HepG2 (cell line): Measurements from ENCODE around the gene NBEAL2. TPM values are rescaled to one million over a fixed set of nuclear protein-coding genes. Genes with fewer than 3 reads are reported as not detected.

Experiments used
- AHDC1 ChIP-seq: sonication (generic); formaldehyde crosslinking; IDR thresholded peaks from 2 replicates; pipeline ENCODE4 v1.5.1; 2020; ENCODE audit warnings: mild to moderate bottlenecking, missing genetic modification reagents, borderline replicate concordance
- GABPA ChIP-seq, 2 experiments: IDR thresholded peaks; 2 replicates each; pipeline ENCODE4 v1.6.1; 2011 to 2016; ENCODE audit warnings: low read depth in 2 of 2, low read length in 1 of 2, missing biosample characterization in 1 of 2, missing genetic modification characterization in 1 of 2
- GFI1 ChIP-seq: sonication (generic); formaldehyde crosslinking; IDR thresholded peaks from 2 replicates; pipeline ENCODE4 v1.5.0; 2020; ENCODE audit warnings: missing genetic modification reagents, mild to moderate bottlenecking, borderline replicate concordance
- PCBP2 ChIP-seq: fragments of 200-400 bp; formaldehyde crosslinking; optimal IDR thresholded peaks from 2 replicates; pipeline ENCODE3; 2018; ENCODE audit warnings: low read length, low read depth; ENCODE audit not compliant: poor library complexity, severe bottlenecking
- SALL2 ChIP-seq: sonication (generic); formaldehyde crosslinking; IDR thresholded peaks from 2 replicates; pipeline ENCODE4 v1.8.1; 2023; ENCODE audit warnings: mild to moderate bottlenecking, missing genetic modification reagents, inconsistent platforms
- ZBTB2 ChIP-seq: sonication (generic); formaldehyde crosslinking; IDR thresholded peaks from 2 replicates; pipeline ENCODE4 v1.8.0; 2022; ENCODE audit warnings: low read depth, missing genetic modification reagents
- ZFP82 ChIP-seq: sonication (generic); formaldehyde crosslinking; IDR thresholded peaks from 2 replicates; pipeline ENCODE4 v1.5.1; 2020; ENCODE audit warnings: mild to moderate bottlenecking, missing genetic modification reagents, borderline replicate concordance
- ZNF138 ChIP-seq: sonication (generic); formaldehyde crosslinking; IDR thresholded peaks from 2 replicates; pipeline ENCODE4 v1.5.0; 2020; ENCODE audit warnings: mild to moderate bottlenecking, low read depth, missing genetic modification reagents
- ZNF18 ChIP-seq: sonication (generic); formaldehyde crosslinking; IDR thresholded peaks from 2 replicates; pipeline ENCODE4 v1.8.0; 2022; ENCODE audit warnings: mild to moderate bottlenecking, missing genetic modification reagents; ENCODE audit not compliant: insufficient replicate concordance
- ZNF274 ChIP-seq: sonication (generic); formaldehyde crosslinking; IDR thresholded peaks from 2 replicates; pipeline ENCODE4 v1.5.1; 2020; ENCODE audit warnings: mild to moderate bottlenecking, missing genetic modification reagents
- ZNF382 ChIP-seq: sonication (generic); formaldehyde crosslinking; IDR thresholded peaks from 2 replicates; pipeline ENCODE4 v1.5.0; 2020; ENCODE audit warnings: missing genetic modification reagents, mild to moderate bottlenecking, borderline replicate concordance
- polyA plus RNA-seq, 8 experiments: library from polyadenylated mRNA; depleted of rRNA in 3 of 8; stranded (reverse) in 7 of 8; unstranded in 1 of 8; fragments of >200 nt; fragmentation: Illumina TruSeq in 4 of 8; extraction: Trizol in 4 of 8; gene quantifications; 2 replicates each; pipeline versions ENCODE4 v1.2.1 to v1.2.3, GENCODE V29; 2011 to 2016; ENCODE audit warnings: low read depth in 4 of 8, missing spikeins in 1 of 8, mixed read lengths in 1 of 8; ENCODE audit not compliant: insufficient read depth in 1 of 8
- total RNA-seq, 5 experiments: library from RNA; depleted of rRNA; stranded (reverse); fragments of >200 nt; fragmentation: Illumina TruSeq; extraction: Trizol; gene quantifications; 2 replicates each; pipeline ENCODE4 v1.2.3, GENCODE V29; 2016; ENCODE audit warnings: low read depth in 1 of 5
- TF ChIP-seq, protein P1 (sequence below): IDR thresholded peaks from 2 replicates; pipeline ENCODE4 v1.6.1; 2016; ENCODE audit warnings: mild to moderate bottlenecking

Gene NBEAL2
- total and polyA plus RNA-seq, 2 of the 13 experiments (the other 11 are each of a cell fraction or from before 2014, with no cell fraction given) = 9.7 to 12.4 TPM

GRCh38 chr3:46978985-46979944, at the start of gene NBEAL2 (continued):
- no peak for TF ChIP-seq ZNF138
- no peak for TF ChIP-seq GABPA (IDR thresholded peaks at IDR 0.05; ENCODE audit: low read depth, low read length)
- TF ChIP-seq GABPA (CRISPR knock-in tag; IDR thresholded peaks at IDR 0.05; ENCODE audit: low read depth) = no peak
- peak; percentile 48 for TF ChIP-seq ZNF18 (CRISPR knock-in tag)
- TF ChIP-seq ZNF382 = no peak
- 0 out of 2 replicates have a peak, but pooled peaks have one; percentile 12 for TF ChIP-seq ZBTB2 (CRISPR knock-in tag)
- no peak for TF ChIP-seq GFI1 (CRISPR knock-in tag)
- TF ChIP-seq, protein P1, sequence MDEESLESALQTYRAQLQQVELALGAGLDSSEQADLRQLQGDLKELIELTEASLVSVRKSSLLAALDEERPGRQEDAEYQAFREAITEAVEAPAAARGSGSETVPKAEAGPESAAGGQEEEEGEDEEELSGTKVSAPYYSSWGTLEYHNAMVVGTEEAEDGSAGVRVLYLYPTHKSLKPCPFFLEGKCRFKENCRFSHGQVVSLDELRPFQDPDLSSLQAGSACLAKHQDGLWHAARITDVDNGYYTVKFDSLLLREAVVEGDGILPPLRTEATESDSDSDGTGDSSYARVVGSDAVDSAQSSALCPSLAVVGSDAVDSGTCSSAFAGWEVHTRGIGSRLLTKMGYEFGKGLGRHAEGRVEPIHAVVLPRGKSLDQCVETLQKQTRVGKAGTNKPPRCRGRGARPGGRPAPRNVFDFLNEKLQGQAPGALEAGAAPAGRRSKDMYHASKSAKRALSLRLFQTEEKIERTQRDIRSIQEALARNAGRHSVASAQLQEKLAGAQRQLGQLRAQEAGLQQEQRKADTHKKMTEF (CRISPR knock-in tag) = peak; percentile 69
- TF ChIP-seq SALL2 (CRISPR knock-in tag) = peak; percentile 80; the same call in 1 of the 2 replicates
- TF ChIP-seq ZNF274 (CRISPR knock-in tag) = no peak
- TF ChIP-seq ZFP82 (CRISPR knock-in tag) = peak; percentile 18; the same call in 1 of the 2 replicates
- no peak for TF ChIP-seq AHDC1 (CRISPR knock-in tag)
- TF ChIP-seq PCBP2 = no peak
